Sciatic nerve (tissue), 2 donors: ENCODE data around the gene PLET1. TPM values are rescaled to one million over a fixed set of nuclear protein-coding genes. Genes with fewer than 3 reads are reported as not detected.
"Not testable (repeated sequence)": the region's sequence is repeated elsewhere in the genome, so short reads cannot be mapped to it uniquely, and the experiment has no call there.

Experiments used
- ATAC-seq: fragments of 200-7000 bp; cut with Tn5 transposase; one replicate; pipeline ENCODE4 v1.9.1; 2020; ENCODE audit warnings: mild to moderate bottlenecking, moderate library complexity
- DNase-seq: peaks from one replicate; pipeline ENCODE4 v3.0.0-alpha.2; 2020; ENCODE audit warnings: low spot score
- intact Hi-C: fragments of 100-400 bp; cut with DNase I; formaldehyde crosslinking; loops from one replicate; pipeline ENCODE4 v1.14.2; 2022
- total RNA-seq: library from RNA; stranded (reverse); fragmentation: NEBNext Ultra II Directional; extraction: Animal tissue kit (Norgen Biotek cat#: 25700); gene quantifications from one replicate; pipeline ENCODE4 v1.2.1, GENCODE V29; 2021
- donor health status: DM: no; HTN: no; CAD: no.
- donor health status: DM: no; HTN: no; CAD: no.

The PLET1 gene
- total RNA-seq, 1 donor from 2014 or later, result not detected

DNA sequence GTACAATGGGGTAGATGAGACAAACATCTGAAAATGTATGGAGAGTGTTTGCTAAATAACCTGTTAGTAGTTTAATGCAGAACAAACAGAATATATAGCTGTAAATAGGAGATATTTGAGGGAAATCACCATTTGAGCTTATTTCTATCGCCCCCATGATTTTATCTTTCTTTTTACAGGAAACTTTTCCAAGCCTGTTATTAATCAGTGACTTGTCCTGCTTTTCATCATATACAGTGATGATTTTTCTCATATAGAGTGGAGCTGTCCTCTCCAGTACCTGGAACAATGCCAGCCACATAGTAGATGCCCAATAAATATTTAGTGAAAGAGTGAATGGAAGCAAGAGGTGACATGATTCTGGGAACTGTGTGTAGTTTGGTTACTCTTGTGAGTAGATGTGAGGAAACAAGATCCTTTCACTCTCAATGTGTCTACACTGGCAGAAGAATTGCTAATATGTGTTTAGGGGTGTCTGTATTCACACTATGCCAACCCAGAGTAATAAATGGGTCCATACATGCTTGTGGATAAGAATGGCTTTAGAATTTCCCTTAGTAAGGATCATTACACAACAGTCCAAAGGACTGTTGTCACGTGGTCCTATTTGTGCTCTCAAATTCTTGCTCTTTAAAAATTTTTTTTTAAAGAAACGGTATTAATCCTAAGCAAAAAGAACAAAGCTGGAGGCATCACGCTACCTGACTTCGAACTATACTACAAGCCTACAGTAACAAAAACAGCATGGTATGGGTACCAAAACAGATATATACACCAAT, 36.7 kb downstream of the PLET1 start:
- ATAC-seq (no peak), DNase-seq (no peak)
- intact Hi-C loops, result no loop called here

DNA sequence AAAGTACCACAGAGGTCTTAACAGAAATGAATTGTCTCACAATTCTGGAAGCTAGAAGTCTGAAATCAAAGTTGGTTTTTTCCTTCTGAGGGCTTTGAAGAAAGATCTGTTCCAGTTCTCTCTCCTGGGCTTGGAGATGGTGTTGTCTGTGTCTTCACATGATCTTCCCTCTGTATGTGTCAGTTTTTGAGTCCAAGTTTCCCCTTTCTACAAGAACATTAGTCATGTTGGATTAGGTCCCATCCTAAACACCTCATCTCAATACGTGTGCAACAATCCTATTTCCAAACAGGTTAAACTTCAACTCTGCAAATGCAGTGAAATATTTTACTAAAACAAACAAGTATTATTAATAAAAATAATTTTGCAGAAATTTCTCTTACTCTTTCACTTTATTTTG, 37.5 kb downstream of the PLET1 start:
- intact Hi-C loops, result no loop called here
- DNase-seq, result no peak
- no peak for ATAC-seq

DNA sequence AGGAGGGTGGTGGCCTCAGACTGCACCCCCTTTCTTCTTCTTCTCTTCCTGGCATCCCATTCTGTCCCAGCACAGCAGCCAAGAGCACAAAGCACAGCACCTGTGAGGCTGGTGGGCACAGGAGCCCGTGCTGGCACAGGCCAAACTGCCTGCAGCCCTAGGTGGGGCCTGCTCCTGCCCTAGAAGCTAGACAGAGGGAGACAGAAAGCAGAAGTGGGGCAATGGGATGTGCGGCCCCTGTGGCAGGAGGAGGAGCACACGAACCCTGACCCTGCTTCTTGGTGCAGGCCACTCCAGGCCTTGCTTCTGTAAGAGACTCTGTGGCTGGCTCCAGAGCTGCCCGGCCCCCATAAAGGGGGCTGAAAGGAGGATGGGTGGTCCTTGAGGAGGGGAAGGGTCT, 38.4 kb downstream of the PLET1 start:
- ATAC-seq, result no peak
- DNase-seq, result no peak
- intact Hi-C loops, result no loop called here

DNA sequence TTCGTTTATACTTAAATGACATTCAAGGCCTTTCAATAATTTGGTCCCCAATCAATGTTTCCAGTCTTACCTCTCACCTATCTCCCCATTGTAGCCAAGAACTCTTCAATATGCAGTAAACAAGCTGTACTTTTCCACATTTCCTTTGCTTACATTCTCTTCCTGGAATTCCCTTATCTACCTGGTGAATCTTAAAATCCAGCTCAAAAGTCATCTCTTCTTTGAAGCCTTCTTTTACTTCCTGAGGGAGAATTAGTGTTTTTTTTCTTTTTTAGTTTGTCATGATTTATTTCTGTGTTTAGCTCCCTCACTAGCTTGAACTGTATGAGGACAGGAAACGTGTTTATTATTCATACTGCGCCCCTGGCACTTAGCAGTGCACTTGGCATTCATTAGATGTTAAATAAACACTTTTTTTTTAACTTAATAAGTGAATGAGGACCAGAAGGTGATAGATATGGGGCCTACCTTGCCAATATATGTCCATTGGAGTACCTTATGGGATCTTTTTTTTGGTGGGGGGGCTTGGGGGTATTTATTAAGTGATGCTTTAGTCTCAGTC, 39.3 kb downstream of the PLET1 start:
- intact Hi-C loops, result no loop called here
- ATAC-seq (no peak), DNase-seq (no peak)

DNA sequence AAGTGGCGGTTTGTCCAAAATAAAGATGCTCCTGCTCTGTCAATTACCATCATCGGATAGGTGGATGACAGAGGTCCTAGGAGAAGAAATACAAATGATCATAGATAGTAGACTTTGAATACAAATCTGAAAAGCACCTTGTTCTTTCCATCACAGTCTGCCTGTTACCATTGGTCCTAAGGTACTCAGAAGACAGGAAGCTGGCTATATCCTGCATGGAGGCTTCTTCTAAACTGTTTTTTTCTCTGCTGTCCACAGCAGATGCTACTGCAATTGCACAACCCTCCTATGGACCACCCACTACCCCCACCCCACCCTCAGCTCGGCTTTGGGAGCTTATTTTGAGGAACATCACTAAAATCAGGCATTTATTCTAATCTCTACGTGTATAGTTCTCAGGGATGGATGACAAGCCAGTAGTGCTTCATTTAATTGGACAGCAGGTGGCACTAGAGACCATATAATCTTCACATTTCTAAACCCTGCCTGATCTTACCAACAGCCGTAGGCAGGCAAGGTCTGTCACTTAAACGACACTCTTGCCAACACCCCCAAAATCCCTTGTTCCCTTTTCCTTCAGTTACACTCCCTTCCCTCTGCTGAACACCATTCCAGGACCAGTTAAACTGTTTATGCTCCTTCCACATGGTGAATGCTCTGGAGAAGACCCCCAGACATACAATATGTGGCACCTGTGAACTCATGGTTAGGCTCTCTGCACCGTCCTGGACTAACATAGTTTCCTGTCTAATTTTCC, 41.0 kb downstream of the PLET1 start:
- intact Hi-C loops, result loop anchor here (5.0 kb wide), 1 partner anchor 58 kb away; no protein-coding TSS in a partner anchor
- no peak for DNase-seq
- peak; percentile 97 for ATAC-seq

DNA sequence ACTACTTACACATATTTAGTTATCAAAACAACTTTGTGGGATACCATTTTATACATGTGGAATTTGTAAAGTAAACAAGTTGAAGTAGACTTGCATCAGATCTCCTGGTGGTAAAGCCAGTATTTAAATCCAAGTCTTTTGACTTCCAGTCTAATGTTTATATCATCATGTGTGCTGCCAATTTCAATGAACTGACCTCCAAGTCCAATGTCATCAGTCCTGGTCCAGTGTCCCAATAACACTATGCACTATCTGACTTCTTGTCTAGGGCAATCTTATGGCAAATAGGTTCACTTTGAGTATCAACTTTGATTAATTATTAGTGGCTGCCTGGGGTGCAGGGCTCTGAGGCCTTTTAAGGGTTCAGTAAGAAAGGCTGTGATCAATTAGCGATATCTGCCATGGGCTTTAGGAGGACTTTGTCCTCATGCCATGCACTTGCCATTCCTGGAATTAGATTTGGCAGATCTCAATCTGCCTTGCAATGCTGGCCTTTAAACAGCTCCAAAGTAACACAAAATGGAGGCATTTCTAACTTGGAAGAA, 44.0 kb downstream of the PLET1 start:
- intact Hi-C loops, result loop anchor here (5.0 kb wide), 1 partner anchor 61 kb away; no protein-coding TSS in a partner anchor
- DNase-seq (no peak), ATAC-seq (no peak)

DNA sequence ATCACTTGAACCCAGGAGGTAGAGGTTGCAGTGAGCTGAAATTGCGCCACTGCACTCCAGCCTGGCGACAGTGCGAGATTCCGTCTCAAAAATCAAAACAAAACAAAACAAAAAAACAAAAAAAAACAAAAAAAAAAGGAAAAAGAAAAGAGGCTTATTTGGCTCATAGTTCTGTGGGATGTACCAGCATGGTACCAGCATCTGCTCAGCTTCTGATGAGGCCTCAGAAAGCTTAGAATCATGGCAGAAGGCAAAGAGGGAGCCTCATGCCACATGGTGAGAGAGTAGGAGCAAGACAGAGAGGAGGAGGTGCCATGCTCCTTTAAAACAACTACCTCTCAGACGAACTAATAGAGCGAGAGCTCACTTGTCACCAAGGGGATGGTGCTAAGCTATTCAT, 45.0 kb downstream of the PLET1 start:
- ATAC-seq, result no peak
- intact Hi-C loops, result loop anchor here (5.0 kb wide), 1 partner anchor 62 kb away; no protein-coding TSS in a partner anchor
- no peak for DNase-seq

DNA sequence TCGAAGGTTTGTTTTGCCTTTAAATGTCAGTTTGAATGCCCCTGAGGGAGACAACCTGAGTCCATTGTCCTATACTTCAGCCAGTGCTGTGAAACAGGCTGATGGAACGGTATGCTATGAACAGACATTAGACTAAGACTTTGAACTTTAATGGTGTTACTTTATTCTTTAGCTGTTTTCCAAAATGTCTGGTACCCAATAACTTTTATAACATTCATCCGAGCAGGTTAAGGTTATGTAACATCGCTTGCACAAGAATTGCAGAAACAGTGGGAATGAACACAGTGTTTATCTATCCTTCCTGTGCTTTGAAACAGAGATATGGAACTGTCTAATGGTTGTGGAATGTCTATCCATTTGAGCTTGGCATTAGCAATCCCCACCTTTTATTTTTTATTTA, 46.9 kb downstream of the PLET1 start:
- DNase-seq (no peak), ATAC-seq (no peak)
- intact Hi-C loops, result no loop called here

DNA sequence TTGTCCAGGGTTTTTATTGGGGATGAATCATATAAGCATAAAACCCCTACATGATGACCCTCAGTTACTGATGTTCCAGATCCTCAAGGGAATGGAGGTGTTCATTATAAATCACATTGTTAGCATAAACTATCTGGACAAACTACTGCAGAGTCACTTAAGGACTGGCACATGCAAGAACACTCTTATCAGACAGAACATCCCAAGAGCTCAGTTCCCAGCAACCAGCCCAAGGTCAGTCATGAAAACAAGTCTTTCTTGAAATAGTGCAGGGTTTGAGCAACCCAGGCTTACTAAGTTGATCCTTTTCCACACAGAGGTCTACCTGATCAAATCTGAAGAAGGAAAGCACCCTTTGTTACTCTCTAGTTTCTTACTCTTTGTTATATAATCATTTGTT, 48.0 kb downstream of the PLET1 start:
- intact Hi-C loops, result no loop called here
- ATAC-seq (no peak), DNase-seq (no peak)

DNA sequence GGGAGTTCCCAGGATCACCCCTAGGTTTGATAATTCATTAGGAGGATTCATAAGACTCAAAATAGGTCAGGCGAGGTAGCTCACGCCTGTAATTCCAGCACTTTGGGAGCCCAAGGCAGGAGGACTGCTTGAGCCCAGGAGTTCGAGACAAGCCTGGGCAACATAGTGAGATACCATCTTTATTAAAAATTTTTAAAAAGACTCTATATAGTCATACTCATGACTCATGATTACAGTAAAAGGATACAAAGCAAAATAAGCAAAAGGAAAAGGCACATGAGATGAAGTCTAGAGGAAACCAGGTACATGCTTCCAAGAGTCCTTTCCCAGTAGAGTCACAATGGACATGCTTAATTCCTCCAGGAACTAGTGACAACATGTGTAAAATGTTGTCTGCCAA, 48.4 kb downstream of the PLET1 start:
- no peak for DNase-seq
- ATAC-seq, result no peak
- intact Hi-C loops, result no loop called here

DNA sequence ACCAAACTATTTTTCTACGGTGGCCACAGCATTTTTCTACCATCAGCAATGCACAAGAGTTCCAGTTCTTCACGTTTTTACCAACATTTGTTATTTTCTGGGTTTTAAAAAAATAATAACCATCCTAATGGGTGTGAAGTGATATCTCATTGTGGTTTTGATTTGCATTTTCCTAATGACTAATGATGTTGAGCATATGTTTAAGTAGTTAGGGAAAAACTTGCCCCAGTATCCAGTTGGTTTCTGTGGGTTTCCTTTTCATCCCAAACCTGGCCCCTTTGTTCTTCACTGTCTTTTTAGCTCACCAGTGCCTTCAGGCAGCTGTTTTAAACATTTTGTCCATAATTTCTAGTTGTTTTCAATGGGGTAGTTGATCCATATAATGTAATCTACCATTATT, 49.1 kb downstream of the PLET1 start:
- intact Hi-C loops, result no loop called here
- ATAC-seq (no peak), DNase-seq (no peak)

DNA sequence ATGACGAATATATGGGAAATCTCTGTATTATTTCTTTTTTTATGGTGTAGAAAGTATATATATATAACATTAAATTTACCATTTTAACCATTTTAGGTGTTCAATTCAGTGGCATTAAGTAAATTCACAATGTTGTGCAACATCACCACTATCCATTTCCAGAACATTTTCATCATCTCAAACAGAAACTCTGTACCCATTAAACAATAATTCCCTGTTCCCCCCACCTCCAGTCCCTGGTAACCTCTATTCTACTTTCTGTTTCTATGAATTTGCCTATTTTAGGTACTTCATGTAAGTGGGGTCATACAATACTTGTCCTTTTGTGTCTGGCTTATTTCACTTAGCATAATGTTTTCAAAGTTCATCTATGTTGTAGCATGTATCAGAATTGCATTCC, 49.8 kb downstream of the PLET1 start:
- ATAC-seq, result no peak
- no peak for DNase-seq
- intact Hi-C loops, result no loop called here

DNA sequence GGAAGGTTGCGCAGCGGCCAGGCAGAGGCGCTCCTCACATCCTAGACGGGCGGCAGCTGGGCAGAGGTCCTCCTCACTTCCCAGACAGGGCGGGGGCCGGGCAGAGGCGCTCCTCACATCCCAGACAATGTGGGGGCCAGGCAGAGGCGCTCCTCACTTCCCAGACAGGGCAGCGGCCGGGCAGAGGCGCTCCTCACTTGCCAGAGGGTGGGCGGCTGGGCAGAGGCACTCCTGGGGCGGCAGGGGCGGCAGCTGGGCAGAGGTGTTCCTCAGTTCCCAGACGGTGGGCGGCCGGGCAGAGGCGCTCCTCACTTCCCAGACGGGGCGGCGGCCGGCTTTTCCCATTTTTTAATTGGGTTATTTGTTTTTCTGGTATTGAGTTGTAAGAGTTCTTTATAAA, 54.6 kb downstream of the PLET1 start:
- ATAC-seq, result no peak
- intact Hi-C loops, result no loop called here
- no peak for DNase-seq

DNA sequence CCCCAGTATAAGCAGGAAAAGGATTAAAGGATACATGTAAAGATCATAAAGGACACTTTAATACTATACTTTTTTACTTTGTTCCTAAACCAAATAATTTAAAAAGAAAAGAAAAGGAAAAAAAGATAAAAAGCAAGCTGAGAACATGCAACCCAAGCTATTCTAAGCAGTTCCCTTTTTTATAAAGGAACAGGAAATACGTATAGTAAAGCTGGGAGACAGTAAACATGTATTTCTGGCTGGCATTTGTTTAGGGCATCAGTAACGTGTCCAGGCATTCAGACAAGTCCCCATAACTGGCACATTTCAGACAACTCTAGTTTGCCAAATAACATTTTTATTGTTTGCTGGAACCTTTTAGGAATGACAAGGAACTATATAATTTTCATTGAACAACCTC, 60.4 kb downstream of the PLET1 start:
- peak; percentile 50 for ATAC-seq
- intact Hi-C loops, result no loop called here
- DNase-seq, result no peak

DNA sequence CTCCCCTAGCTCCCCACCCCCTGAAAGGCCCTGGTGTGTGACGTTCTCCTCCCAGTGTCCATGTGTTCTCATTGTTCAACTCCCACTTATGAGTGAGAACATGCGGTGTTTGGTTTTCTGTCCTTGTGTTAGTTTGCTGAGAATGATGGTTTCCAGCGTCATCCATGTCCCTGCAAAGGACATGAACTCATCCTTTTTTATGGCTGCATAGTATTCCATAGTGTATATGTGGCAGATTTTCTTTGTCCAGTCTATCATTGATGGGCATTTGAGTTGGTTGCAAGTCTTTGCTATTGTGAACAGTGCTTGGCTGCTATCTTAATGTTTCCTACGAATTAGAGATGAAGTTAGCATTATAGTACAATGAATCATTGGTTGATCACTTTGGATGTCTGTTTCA, 61.6 kb downstream of the PLET1 start:
- DNase-seq, result not testable (repeated sequence)

More for the DNA sequence above, 61.6 kb downstream of the PLET1 start:
- ATAC-seq, intact Hi-C loops: not testable (repeated sequence)

Other genes with a start within 250 kb of the PLET1 start
- 19.4 TPM for gene DLAT, start 235.5 kb downstream of the PLET1 start, total RNA-seq
- gene PIH1D2, start 186.8 kb downstream of the PLET1 start, total RNA-seq, result 1.8 TPM
- gene NKAPD1, start 186.6 kb downstream of the PLET1 start, total RNA-seq, result 18.1 TPM
- gene TIMM8B, start 174.1 kb downstream of the PLET1 start, total RNA-seq, result 30.8 TPM
- 75.5 TPM for gene SDHD, start 174.0 kb downstream of the PLET1 start, total RNA-seq
- 20.3 TPM for gene IL18, start 96.8 kb downstream of the PLET1 start, total RNA-seq
- gene TEX12, start 93.5 kb downstream of the PLET1 start, total RNA-seq, result 0.58 TPM
- 15.6 TPM for gene BCO2, start 85.3 kb downstream of the PLET1 start, total RNA-seq
- gene PTS, start 34.4 kb downstream of the PLET1 start, total RNA-seq, result 39.5 TPM